Measurements from ENCODE around the gene CHST7.
A peak's percentile ranks its signal among the peaks of the same experiment; 100 is the strongest.
"Not testable (repeated sequence)": the region's sequence is repeated elsewhere in the genome, so short reads cannot be mapped to it uniquely, and the experiment has no call there.

CHST7 gene, protein sequence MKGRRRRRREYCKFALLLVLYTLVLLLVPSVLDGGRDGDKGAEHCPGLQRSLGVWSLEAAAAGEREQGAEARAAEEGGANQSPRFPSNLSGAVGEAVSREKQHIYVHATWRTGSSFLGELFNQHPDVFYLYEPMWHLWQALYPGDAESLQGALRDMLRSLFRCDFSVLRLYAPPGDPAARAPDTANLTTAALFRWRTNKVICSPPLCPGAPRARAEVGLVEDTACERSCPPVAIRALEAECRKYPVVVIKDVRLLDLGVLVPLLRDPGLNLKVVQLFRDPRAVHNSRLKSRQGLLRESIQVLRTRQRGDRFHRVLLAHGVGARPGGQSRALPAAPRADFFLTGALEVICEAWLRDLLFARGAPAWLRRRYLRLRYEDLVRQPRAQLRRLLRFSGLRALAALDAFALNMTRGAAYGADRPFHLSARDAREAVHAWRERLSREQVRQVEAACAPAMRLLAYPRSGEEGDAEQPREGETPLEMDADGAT

GRCh38 chrX:46573331-46573891, at the start of gene CHST7:
TSS of gene CHST7 (plus strand) at chrX:46573765. CDS start at chrX:46573932, 167 bp downstream.
- intact Hi-C loops (cut with DNase I) = no loop called here
- peak; percentile 23 to 73 (median 44) for DNase-seq

- intact Hi-C loops (cut with DNase I); DNase-seq: not testable (repeated sequence)
These were observed 44.9 kb upstream of the CHST7 start for GRCh38 chrX:46528640-46529039.

DNA sequence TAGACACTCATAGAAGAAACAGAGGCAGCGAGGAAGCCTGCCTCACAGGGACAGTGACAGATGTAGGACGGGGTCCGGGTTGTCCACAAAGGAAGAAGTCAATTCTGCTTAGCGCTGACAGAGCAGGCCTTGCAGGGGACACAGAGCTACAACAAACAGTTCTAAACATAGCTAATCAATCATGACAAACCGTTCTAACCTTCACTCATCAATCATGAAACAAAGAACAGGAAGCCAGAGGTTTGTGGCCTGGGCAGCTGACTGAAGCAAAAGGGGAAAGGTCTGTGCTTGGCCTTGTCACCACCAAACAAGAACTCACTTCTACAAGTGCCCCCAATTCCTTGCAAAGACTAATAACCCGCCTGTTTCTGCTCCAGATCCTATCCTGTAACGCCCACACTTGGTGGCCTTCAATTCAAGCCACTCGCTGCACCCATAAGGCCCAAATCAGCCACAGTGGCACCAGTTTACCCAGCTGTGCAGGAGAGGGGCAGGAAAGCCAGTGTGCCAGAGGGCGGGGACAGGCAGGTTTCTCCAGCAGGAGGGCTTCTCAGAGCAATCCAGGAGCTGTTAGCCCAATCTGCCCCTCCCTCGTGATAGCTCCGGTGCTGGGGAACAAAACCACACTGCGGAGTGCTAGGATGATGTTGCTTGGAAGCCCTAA, 43.7 kb upstream of the CHST7 start:
- intact Hi-C loops (cut with DNase I) = not testable (repeated sequence)

DNA sequence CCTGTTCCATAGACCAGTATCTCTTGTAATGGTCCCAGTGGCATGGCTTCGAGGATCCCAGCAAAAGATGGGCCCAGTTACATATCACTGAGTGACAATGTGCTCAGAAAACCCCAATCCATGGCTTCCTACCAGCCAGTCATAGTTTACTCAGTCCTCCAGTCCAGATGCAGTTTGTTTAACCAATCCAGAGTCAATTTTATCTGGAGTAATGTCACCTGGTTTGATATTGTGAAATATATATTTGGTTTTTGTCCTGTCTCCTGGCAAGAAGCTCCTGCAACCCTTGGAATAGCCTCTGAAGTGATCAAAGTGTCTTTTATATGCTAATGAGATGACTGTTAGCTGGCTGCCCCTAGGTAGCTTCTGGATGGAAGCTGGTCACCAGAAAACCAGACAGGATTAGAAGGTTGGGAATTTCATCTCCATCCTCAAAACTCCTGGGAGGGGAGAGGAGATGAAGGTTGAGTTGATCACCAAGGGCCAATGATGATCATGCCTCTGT, 43.1 kb upstream of the CHST7 start:
- DNase-seq; intact Hi-C loops (cut with DNase I): not testable (repeated sequence)

More for the DNA sequence above, 43.7 kb upstream of the CHST7 start:
- not testable (repeated sequence) for DNase-seq

- intact Hi-C loops (cut with DNase I) = no loop called here
- no peak for DNase-seq
These were observed 42.1 kb upstream of the CHST7 start for GRCh38 chrX:46531442-46531841.

- intact Hi-C loops (cut with DNase I) = no loop called here
- DNase-seq = no peak
These were observed 30.1 kb upstream of the CHST7 start for GRCh38 chrX:46543441-46543840.

- intact Hi-C loops (cut with DNase I); DNase-seq: not testable (repeated sequence)
These were observed 29.0 kb upstream of the CHST7 start for GRCh38 chrX:46544527-46544926.

DNA sequence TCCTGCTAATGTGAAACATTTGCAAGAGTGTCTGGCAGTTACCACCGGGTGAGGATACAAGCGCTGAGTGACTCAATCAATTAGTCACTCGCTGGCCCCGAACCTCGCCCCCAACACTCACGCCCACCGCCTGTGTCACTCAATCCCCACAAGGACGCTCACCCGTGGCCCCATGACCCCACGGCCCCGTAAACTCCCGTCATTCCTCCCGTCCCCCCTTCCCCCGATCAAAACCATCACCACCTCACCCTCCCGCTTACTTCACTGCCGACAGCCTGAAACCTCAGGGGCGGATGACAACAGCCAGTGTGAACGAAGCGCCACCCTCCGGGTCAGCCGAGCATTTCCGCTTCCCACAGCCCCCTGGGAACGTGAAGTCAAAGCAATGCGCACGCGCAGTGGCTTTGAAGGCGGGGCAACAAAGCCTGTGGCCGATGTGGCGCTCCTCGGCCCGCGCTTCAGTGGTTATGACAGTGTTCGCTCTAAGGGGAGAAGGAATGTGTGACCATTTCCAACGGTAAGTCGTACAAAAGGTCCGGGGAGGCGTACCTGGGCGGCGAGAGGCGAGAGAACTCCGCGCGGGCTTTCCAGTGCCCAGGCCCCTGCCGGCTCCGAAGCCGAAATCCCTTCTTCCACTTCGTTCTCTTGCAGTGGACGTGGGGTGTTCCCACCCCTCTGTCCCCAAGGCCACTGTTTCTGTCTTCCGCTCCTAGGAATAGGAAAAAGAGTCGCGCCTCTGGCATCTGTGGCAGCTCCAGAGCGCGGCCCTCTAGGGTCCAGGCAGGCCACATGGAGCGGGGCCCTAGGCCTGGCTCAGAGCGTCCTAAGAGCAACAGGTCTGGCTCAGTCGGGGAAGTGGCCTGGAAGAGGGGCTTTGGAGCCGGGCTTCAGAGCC, 28.2 kb upstream of the CHST7 start, which contains the start of gene ZNF674:
Gene ZNF674, minus strand, starts transcription at position 311 of the 895 bp plus-strand sequence. CDS start 3,334 bp downstream, outside the sequence.
- intact Hi-C loops (cut with DNase I) = no loop called here
- DNase-seq = peak; percentile 80 to 95 (median 90)

- intact Hi-C loops (cut with DNase I) = no loop called here
- DNase-seq = no peak
These were observed 25.7 kb upstream of the CHST7 start for GRCh38 chrX:46547857-46548256.

GRCh38 chrX:46549914-46550313, 23.7 kb upstream of the CHST7 start:
- intact Hi-C loops (cut with DNase I) = no loop called here
- no peak for DNase-seq

DNA sequence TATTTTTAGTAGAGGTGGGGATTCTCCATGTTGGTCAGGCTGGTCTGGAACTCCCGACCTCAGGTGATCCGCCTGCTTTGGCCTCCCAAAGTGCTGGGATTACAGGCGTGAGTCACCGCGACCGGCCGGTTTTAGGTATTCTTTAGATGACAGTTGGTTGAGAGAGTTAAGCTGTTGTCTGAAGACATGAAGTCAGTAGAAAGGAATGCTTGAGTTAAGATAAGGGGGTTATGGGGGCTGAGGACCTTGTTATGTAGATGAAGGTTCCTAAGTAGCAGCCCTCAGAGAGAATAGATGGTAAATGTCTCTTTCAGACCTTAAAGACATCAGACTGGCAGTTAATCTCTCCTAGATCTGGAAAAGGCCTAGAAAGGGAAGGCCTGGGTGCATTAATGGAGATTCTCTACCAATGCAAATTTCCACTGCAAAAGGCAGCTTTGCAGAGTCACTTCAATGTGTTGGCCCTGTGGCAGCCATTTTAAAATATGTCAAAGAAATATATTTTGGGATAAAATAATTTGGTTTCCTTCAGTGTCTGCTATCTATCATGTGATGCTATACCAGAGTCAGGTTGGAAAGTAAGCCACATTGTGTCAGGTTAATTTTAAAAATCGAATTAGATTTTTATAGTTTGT, 22.0 kb upstream of the CHST7 start:
- intact Hi-C loops (cut with DNase I) = no loop called here

GRCh38 chrX:46553935-46554334, 19.6 kb upstream of the CHST7 start:
- intact Hi-C loops (cut with DNase I) = no loop called here
- DNase-seq = no peak

More for the DNA sequence above, 22.0 kb upstream of the CHST7 start:
- no peak for DNase-seq

GRCh38 chrX:46554942-46555341, 18.6 kb upstream of the CHST7 start:
- intact Hi-C loops (cut with DNase I) = no loop called here
- DNase-seq = no peak

GRCh38 chrX:46559062-46559461, 14.5 kb upstream of the CHST7 start:
- DNase-seq = no peak
- intact Hi-C loops (cut with DNase I) = no loop called here

- peak in 6 of 42 donors; percentile 2 to 37 (median 14) for DNase-seq
- intact Hi-C loops (cut with DNase I) = no loop called here
These were observed 11.5 kb upstream of the CHST7 start for GRCh38 chrX:46561824-46562657.

- no peak for DNase-seq
These were observed 6.2 kb upstream of the CHST7 start for GRCh38 chrX:46567388-46567787.

GRCh38 chrX:46569621-46570020, 3.9 kb upstream of the CHST7 start:
- DNase-seq = no peak
- intact Hi-C loops (cut with DNase I) = no loop called here

More at GRCh38 chrX:46567388-46567787, 6.2 kb upstream of the CHST7 start:
- intact Hi-C loops (cut with DNase I) = no loop called here

Measured in head of caudate nucleus (tissue), 42 donors.